GM19372 (cell line): ENCODE results near the gene SEPTIN3.

Experiments
- ATAC-seq: cut with Tn5 transposase; IDR thresholded peaks from one replicate; pipeline ENCODE4 v1.9.1; 2021; ENCODE audit warnings: mild to moderate bottlenecking, low read depth, moderate library complexity; ENCODE audit not compliant: unreplicated experiment

SEPTIN3 gene

DNA sequence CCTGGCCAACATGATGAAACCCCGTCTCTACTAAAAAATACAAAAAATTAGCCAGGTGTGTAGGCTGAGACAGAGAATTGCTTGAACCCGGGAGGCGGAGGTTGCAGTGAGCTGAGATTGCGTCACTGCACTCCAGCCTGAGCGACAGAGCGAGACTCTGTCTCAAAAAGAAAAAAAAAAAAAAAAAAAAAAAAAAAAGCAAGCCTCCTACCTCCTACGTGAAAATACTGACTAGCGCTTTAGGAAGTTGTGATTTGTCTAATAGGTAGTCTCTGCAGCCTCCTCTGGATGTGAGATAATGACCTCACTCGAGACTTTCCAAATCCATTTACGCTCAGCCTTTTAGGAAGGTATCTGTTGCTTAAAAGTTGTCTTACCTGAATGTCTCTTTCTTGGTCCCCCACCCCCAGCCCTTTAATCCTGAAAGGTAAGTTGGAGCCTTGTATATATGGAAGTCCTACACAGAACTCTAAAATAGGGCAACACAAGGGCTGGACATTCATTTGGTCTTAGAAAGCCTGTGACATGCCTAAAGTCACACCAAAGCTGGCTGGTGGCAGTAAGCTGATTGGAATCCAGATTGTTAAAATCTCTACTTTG, 5.5 kb downstream of the SEPTIN3 start:
- no peak for ATAC-seq

DNA sequence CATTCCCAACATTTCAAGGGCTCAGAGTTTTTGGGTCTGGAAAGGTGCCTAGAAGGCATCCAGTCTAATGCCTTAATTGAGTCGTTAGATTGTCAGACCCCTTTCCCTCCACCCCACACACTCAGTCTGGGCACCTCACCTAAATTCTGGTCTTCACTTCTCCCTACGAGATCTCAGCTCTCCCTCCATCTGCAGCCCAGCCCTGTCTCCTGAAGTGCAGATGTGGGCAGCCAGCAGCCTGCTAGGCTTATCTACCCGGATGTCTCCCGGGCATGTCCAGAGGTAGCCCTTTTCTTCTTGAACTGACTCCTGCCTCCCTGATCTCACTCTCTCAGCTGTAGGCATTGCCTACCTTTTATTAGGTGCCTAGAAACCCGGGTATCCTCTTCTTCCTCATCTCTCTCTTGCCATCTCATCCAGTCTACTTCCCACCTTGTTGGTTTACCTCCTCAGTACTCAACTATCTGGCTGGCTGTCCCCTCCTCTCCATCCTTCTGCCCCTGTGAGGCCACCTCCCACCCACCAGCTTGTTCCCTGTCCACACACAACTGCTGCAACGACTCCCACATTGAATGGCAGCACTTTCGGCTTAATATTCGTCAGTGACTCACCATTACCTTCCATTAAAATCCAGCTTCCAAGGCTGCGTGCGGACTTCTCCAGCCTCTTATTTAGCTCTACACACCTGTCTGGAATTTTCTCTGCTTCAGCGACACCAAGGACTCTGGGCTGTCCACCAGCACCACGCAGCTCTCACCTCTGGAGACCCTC, 6.2 kb downstream of the SEPTIN3 start:
- ATAC-seq, result no peak

DNA sequence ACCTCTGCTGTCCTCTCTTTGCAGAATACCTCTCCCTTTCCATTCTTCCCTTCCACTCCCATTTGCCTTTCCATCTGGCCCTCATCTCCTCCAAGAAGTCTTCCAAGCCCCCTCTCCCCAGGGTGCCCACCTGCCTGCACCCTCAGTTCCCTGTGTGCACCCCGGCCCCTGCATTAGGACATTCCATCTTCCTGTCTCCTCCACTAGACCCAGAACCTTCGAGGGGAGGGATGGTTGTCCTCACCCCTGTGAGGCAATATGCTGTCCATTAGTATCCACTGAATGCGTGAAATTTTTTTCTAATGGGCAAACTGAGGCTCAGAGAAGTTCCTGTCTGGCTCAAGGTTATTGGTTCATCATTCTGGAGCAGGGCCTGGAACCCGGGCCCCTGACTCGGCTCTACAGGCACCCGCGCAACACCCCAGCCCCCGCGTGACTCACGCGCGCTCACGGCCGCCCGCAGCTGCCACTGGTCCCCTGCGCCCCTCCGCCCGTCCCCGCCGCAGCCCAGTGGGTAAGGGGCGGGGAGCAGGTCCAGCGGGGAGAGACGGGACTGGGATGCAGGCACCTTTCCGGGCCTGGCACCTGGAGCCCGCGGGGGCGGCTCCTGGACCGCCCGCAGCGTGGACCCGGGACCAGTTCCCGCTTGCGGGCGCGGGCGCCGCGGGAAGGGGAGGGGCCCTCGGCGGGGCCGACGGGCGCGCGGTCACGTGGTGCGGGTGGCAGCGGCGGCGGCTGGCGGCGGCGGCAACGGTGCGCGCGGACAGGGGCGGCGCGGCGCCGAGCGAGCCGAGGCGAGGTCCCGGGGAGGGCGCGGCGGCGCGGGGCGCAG, 7.0 kb downstream of the SEPTIN3 start:
- no peak for ATAC-seq

DNA sequence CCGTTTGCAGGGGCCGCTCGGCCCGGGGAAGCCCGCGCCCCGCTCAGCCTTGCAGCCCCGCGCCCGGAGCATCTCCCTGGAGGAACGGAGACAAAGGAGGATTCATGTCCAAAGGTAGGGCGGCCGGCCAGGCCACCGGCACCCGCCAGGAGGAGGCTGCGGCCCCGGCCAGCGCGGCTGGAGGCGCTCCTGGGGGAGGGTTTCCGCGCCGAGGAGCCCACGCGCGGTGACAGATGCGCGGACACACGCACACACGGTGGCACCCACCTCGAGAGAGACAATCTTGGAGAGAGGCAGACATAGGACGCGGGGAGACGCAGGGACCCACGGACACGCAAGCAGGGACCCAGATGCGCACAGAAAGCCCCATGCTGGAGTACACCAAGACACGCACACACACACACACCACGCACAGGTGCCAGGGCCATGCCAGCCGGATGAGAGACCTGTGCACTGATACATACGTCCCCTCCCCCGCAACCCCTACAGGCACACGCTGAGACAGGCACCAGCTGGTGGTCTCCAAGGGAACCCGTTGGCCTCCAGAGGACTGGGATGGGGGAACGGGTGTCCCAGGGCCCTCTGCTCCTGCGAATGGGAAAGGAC, 7.8 kb downstream of the SEPTIN3 start:
- ATAC-seq, result no peak

DNA sequence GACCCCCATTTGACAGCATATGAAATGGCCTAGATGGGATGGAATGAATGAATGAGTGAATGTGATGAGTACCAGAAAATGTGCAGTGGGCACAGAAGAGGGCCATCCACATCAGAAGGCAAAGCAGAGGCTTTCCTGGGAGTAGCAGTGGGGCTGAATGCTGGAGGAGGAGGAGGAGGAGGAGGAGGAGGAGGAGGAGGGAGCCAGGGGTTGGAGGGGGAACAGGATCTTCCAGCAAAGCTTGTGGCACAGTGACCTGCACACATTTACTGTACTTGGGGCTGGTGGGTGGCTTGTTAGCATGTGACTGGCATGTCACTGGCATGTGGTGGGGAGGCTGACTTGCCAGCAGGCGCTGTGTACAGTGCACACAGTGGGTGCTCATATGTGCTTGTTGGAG, 9.5 kb downstream of the SEPTIN3 start:
- no peak for ATAC-seq

DNA sequence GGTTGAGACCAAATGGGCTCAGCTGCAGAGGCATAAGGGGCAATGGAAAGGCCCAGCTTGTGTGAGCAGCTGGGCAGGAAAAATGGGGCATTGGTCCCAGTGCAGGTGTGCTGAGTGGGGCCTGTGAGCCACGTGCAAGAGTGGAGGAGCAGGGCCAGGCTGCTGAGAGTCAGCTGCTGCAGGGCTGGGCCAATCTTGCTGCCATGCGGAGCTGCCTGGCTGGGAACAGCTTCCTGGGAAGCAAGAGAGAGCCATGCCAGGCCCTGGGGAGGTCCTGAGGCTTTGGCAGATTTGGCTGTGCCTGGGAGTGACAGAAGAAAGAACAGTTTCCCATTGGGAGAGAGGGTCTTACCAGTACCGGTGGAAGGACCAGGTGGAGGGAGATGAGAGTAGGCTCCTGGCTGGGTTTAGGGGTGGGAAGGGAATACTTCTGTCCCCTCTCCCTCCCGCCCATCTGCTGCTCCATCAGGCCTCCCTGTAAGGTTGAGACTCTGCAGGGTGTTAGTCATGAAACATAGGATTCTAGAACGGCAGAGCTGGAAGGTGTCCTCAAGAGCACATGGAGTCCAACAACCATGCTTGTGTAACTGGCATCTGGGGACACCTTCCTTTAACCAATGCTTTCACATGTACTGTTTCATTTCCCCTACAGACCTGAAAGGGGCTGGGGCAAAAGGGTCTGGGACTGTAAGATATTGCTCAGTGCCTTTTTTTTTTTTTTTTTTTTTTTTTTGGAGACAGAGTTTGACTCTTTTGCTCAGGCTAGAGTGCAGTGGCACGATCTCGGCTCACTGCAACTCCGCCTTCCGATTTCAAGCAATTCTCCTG, 10.4 kb downstream of the SEPTIN3 start:
- no peak for ATAC-seq

DNA sequence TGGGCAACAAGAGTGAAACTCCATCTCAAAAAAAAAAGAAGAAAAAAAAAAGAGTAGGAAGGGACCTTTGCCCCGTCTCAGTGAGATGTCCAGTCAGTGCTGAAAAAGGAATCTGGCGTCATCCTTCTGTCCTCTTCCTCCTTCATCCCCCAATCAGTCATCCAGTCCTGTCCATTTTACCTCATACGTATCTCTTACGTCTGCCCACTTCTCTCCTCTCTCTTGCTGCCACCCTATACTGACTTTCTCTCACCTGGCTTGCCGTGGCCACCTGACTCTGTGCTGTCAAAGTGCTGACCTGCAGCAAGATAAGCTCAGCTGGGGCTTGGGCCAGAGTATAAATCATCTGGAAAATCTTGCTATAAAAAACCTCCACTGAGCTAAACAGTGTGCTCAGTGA, 13.6 kb downstream of the SEPTIN3 start:
- no peak for ATAC-seq

DNA sequence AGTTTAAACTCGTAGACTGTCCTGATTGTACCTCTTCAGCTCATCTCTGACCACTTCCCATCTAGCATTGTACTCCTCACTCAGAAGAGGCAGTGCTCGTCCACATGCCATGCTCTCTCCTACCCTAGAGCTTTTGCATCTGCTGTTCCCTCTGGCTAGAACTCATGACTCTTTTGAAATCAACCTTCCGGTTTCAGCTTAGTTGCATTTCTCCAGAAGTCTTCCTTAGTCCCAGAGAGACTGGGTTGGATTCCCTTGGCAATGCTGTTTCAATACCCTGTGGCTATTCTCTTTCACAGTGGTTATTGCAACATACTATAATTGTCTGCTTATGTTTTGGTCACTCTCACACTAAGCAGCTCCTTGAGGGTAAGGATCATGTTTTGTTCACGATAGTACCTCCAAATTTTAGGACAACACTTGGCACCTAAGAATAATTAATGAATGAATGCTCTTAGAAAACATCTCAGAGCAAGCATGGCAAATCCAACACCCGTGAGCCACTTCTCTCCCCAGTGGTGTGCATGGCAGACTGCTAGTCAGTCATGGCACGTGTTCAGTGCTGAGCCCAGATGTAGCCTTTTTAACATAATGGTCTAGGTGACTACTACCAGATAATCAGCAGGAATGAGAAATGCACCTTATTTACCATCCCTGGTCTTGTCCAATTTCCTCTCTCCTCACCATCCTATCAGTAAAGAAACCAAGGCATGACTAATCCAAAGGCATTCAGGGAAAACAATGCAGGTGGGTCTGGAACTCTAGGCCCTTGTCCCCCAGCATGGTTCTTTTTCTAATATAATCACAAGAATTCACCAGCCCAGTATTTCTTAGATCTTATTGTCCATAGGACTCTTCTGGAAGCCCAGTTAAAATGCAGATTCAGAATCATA, 14.5 kb downstream of the SEPTIN3 start:
- ATAC-seq, result no peak

DNA sequence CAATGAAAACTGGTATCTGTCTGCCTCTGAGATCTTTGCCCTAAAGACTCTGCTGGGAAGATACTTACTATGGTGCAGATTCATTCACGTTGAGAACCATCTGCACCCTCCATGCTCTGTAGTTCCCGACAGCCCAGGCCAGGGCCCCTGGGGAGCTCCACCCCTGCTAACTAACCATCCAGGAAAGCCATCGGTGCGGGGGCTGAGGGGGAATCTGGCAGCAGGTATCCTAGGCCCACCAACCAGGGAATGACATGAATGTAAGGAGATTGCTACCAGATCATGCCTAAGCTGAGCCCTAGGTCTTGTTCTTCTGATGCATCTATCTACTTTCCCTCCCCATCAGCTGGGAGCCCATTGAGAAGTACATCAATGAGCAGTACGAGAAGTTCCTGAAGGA, 18.0 kb downstream of the SEPTIN3 start:
- ATAC-seq, result no peak

DNA sequence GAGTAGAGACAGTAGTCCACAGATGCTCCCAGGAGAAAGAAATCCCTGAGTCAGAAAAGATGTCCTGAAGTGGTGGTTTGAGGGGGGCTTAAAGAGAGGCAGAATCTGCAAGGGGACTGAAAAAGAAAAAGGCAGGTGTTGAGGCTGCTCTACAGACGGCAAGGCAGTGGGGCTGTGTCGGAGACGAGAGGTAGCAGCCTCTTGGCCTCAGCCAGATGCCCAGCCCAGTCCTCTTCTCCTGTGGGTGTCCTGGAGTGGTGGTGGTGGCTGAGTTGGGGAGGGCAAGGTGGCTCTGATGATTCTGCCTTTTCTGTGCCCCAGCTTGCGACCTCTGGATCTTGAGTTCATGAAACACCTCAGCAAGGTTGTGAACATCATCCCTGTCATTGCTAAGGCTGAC, 20.0 kb downstream of the SEPTIN3 start:
- ATAC-seq, result no peak

DNA sequence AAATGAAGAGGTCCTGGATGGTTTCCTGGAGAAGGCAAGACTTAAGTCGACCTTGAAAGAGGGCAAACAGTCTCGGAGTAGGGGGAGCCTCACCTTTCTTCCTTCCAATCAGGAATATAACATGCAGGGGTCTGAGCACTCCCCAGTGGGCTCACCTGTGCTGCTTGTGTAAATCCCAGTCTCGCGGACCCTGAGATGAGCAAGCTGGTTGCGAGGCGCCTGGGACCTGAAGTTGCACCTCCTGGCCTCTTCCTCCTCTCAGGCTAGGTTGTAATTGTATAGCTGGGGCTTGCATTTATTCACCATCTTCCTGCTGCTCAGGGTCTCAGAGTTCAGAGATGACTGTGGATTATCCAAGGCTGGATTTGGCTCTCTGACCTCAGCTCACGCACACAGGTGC, 21.9 kb downstream of the SEPTIN3 start:
- no peak for ATAC-seq

DNA sequence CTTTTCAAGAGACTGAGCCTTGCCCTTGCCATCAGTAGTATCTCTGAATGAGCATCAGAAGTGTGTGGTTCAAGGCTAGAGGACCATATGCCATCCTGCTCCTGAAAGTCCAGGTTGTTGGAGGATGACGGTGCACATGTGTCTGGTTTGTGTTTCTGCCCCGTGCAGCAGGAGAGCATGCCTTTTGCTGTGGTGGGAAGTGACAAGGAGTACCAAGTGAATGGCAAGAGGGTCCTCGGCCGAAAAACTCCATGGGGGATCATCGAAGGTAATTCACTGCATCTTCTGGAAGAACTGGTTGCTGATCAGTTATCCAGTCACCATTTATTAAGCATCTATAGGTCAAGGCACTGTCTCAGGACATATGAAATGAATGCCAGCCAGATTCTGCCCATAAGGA, 23.3 kb downstream of the SEPTIN3 start:
- no peak for ATAC-seq

DNA sequence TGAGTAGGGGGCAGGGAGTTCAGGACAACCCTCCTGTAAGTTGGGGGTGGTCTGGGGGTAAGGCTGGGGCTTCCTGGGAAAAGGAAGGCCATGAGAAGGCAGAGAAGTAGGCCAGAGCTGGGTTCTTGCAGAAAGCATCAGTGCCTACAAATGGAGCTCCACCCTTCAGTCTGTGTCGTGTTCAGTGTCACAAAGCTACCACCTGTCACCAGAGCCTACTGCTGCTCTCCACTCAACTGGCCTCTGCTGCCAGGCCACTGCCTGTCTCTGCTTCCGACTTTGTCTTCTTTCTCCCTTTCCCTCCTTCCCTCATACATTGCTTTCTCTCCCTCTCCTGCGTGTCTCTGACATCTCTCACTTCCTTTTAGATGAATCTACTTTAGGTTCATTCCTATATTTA, 26.0 kb downstream of the SEPTIN3 start:
- no peak for ATAC-seq

DNA sequence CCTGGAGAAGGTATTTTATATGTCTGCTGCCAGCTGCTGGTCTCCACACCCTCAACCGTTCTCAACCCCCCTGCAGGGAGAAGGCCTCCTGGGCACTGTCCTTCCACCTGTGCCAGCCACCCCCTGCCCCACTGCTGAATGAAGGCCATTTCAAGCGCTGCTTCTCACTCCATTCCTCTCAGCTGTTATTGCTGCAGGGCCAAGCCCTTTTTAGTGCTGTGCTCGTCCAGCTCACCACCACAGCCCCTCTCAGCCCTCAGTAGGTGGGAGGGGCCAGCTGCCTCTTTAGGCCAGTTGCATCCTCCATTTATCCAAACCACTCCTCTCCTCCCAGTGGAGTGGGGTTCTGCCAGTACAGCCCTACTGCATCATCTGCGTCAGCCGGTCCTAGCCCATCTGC, 27.6 kb downstream of the SEPTIN3 start:
- ATAC-seq, result no peak

DNA sequence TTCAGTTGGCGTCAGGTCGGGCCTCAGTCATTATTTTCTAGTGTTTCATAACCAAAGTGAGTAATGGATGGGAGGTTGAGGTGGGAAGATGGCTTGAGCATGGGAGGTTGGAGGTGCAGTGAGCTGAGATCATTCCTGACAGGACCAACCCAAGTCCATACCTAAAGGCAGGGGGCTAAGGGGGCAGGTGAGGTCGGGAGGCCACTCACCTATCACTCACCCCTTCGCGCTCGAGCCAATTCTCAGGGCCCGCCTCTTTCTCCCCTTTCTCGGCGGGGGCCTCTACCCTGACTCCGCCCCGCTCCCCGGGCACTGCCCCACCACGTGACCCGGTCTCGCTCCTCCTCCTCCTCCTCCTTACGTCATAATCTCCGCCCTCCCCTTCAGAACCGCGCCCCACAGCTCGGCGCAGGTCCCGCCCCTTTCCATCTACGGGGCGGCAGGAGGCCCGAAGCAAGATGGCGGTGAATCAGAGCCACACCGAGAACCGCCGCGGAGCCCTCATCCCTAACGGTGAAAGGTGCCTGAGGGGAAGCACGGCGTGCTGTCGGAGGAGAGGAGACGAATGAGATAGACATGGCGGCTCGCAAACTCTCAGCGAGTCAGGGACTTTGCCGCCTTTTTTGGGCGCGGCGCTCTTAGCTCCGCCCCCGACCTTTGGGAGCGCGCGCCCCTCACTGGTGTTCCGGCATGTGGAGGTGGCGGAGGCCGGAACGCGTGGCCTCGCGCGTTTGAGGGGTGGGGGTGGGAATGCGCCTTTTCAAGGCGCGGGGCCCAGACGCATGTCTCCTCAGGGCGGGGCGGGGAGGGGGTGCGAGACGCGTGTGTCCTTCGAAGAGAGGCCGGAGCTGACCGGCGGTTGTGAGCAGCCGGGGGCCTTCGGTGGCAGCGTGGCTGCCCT, 29.4 kb downstream of the SEPTIN3 start, which contains the start of gene WBP2NL:
Gene WBP2NL, plus strand, starts transcription at position 428 of the 901 bp plus-strand sequence. Its CDS starts 31 bp downstream, at position 459.
- peak; percentile 81 for ATAC-seq

DNA sequence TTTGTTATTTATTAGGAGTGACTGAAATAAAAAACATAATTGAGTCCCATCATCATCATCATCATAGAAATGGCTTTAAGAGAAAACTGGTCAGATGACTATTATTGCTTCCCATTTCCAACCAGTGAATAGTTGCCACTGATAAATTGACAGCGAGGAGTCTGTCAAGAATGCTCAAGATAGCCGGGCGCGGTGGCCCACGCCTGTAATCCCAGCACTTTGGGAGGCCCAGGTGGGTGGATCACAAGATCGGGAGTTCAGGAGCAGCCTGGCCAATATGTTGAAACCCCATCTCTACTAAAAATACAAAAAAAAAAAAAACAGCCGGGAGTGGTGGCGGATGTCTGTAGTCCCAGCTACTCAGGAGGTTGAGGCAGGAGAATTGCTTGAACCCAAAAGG, 31.2 kb downstream of the SEPTIN3 start:
- ATAC-seq, result no peak

DNA sequence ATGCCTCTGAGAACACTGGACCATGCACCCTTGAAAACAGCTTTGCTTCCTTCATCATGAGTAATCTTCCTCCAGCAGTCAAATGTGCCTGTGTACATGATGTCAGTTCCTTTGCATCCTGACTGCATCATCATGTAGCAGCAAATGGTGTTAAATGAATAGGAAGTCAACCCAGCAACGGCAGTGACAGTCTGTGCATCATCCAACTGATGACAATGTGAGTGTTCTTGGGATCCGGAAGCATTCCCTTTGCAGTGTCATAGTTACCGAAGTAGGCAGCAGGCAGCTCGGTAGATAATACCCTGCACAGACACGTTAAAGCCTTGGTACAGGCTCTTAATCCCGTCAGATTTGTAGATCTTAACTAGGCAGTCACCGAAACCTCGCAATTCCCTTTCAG, 31.9 kb downstream of the SEPTIN3 start:
- ATAC-seq, result no peak

DNA sequence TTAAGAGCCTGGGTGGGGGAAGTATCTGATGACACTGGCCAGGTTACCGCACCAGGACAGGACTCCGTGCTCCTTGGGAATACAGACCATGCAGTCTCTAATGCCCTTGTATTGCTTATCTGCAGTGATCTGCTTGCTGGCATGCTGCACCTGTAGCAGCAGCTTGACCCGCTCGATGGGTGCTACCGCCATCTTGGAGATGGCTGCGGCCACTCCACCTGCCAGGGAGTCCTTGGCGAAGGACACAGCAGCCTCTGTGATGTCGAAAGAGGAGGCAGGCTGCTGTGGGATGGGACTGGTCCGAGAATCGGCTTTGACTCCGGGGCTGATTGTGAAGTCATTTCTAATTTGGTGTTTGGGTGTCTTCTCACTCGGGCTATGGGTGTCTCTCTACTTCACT, 32.5 kb downstream of the SEPTIN3 start:
- ATAC-seq, result no peak
